PFSK-1 (cell line): ENCODE results near the gene DACH1.

Source experiments
- FOXP2 ChIP-seq: optimal IDR thresholded peaks from 2 replicates; pipeline ENCODE3; 2011; ENCODE audit warnings: borderline replicate concordance, control low read depth, inconsistent platforms; ENCODE audit not compliant: insufficient read depth; ENCODE audit errors: extremely low read length, extremely low read depth
- POLR2AphosphoS5 ChIP-seq: IDR thresholded peaks from 2 replicates; pipeline ENCODE4 v1.6.1; 2012; ENCODE audit warnings: low read depth, mild to moderate bottlenecking, control low read depth, low read length, moderate library complexity
- SIN3A ChIP-seq: IDR thresholded peaks from 2 replicates; pipeline ENCODE4 v1.6.1; 2012; ENCODE audit warnings: mild to moderate bottlenecking, low read length, moderate library complexity, borderline replicate concordance; ENCODE audit not compliant: insufficient read depth
- TAF1 ChIP-seq: IDR thresholded peaks from 2 replicates; pipeline ENCODE4 v1.6.1; 2012; ENCODE audit warnings: low read length, control low read depth, borderline replicate concordance; ENCODE audit not compliant: insufficient read depth
- TF ChIP-seq, protein P1 (sequence below), 2 experiments: IDR thresholded peaks; 2 replicates each; pipeline versions ENCODE4 v1.6.1 to v1.8.0; 2011 to 2012; ENCODE audit warnings: low read depth in 2 of 2, low read length in 2 of 2, control low read depth in 1 of 2, inconsistent platforms in 1 of 2, mild to moderate bottlenecking in 1 of 2, moderate library complexity in 1 of 2; ENCODE audit not compliant: insufficient read depth in 1 of 2

- TF ChIP-seq SIN3A (no peak), POLR2AphosphoS5 (no peak), TAF1 (no peak), FOXP2 (no peak)
- TF ChIP-seq, protein P1, sequence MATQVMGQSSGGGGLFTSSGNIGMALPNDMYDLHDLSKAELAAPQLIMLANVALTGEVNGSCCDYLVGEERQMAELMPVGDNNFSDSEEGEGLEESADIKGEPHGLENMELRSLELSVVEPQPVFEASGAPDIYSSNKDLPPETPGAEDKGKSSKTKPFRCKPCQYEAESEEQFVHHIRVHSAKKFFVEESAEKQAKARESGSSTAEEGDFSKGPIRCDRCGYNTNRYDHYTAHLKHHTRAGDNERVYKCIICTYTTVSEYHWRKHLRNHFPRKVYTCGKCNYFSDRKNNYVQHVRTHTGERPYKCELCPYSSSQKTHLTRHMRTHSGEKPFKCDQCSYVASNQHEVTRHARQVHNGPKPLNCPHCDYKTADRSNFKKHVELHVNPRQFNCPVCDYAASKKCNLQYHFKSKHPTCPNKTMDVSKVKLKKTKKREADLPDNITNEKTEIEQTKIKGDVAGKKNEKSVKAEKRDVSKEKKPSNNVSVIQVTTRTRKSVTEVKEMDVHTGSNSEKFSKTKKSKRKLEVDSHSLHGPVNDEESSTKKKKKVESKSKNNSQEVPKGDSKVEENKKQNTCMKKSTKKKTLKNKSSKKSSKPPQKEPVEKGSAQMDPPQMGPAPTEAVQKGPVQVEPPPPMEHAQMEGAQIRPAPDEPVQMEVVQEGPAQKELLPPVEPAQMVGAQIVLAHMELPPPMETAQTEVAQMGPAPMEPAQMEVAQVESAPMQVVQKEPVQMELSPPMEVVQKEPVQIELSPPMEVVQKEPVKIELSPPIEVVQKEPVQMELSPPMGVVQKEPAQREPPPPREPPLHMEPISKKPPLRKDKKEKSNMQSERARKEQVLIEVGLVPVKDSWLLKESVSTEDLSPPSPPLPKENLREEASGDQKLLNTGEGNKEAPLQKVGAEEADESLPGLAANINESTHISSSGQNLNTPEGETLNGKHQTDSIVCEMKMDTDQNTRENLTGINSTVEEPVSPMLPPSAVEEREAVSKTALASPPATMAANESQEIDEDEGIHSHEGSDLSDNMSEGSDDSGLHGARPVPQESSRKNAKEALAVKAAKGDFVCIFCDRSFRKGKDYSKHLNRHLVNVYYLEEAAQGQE (IDR thresholded peaks at IDR 0.05; ENCODE audit: insufficient read depth in 1 of 2, low read depth in 2 of 2, low read length in 2 of 2): no peak
Measured at GRCh38 chr13:71577127-71577526, 289.9 kb downstream of the DACH1 start.
